H9 (cell line): Measurements from ENCODE around the gene EGFL6. TPM values are rescaled to one million over a fixed set of nuclear protein-coding genes. Genes with fewer than 3 reads are reported as not detected.
A peak's percentile ranks its signal among the peaks of the same experiment; 100 is the strongest.

Source experiments
- DNase-seq: peaks from one replicate; pipeline ENCODE4 v3.0.0-alpha.2; 2017
- H2AFZ ChIP-seq: one replicate; pipeline ENCODE4 v1.6.1; 2013; ENCODE audit warnings: mild to moderate bottlenecking, low read length, control low read depth, moderate library complexity
- H2AK5ac ChIP-seq: 2 replicates; pipeline ENCODE4 v1.6.1; 2013; ENCODE audit warnings: low read length, control low read depth, mixed read lengths; ENCODE audit not compliant: insufficient read length
- H2BK120ac ChIP-seq: one replicate; pipeline ENCODE4 v1.6.1; 2013; ENCODE audit warnings: low read depth, mild to moderate bottlenecking, low read length, control low read depth, inconsistent platforms; ENCODE audit not compliant: poor library complexity, severe bottlenecking
- H2BK12ac ChIP-seq: 2 replicates; pipeline ENCODE4 v1.6.1; 2013; ENCODE audit warnings: low read length, control low read depth, mixed read lengths, low read depth; ENCODE audit not compliant: insufficient read length
- H2BK15ac ChIP-seq: 2 replicates; pipeline ENCODE4 v1.6.1; 2013; ENCODE audit warnings: low read depth, low read length, control low read depth
- H2BK20ac ChIP-seq: one replicate; pipeline ENCODE4 v1.6.1; 2013; ENCODE audit warnings: low read depth, mild to moderate bottlenecking, low read length, control low read depth, inconsistent platforms; ENCODE audit not compliant: poor library complexity, severe bottlenecking
- H2BK5ac ChIP-seq: 2 replicates; pipeline ENCODE4 v1.6.1; 2013; ENCODE audit warnings: low read length, control low read depth, mixed read lengths; ENCODE audit not compliant: insufficient read length
- H3K14ac ChIP-seq: 2 replicates; pipeline ENCODE4 v1.6.1; 2013; ENCODE audit warnings: low read length, control low read depth; ENCODE audit not compliant: insufficient read depth
- H3K18ac ChIP-seq: 2 replicates; pipeline ENCODE4 v1.6.1; 2013; ENCODE audit warnings: low read depth, mild to moderate bottlenecking, mixed read lengths, low read length, control low read depth; ENCODE audit not compliant: insufficient read length
- H3K23ac ChIP-seq: 2 replicates; pipeline ENCODE4 v1.6.1; 2013; ENCODE audit warnings: low read length, control low read depth, mixed read lengths, low read depth; ENCODE audit not compliant: insufficient read length
- H3K23me2 ChIP-seq: 2 replicates; pipeline ENCODE4 v1.6.1; 2013; ENCODE audit warnings: low read depth, mild to moderate bottlenecking, mixed read lengths, low read length, control low read depth; ENCODE audit not compliant: insufficient read length, poor library complexity, severe bottlenecking
- H3K27ac ChIP-seq: 2 replicates; pipeline ENCODE4 v1.5.1; 2013; ENCODE audit warnings: low read length, control low read depth, mixed read lengths, low read depth; ENCODE audit not compliant: insufficient read length
- H3K27me3 ChIP-seq: 2 replicates; pipeline ENCODE4 v1.6.1; 2013; ENCODE audit warnings: low read length, control low read depth, inconsistent platforms; ENCODE audit not compliant: insufficient read depth
- H3K4ac ChIP-seq: 2 replicates; pipeline ENCODE4 v1.6.1; 2013; ENCODE audit warnings: low read depth, mild to moderate bottlenecking, control low read depth, inconsistent platforms, low read length, moderate library complexity
- H3K4me1 ChIP-seq: 2 replicates; pipeline ENCODE4 v1.6.1; 2013; ENCODE audit warnings: low read length, control low read depth, inconsistent platforms; ENCODE audit not compliant: insufficient read depth
- H3K4me2 ChIP-seq: 2 replicates; pipeline ENCODE4 v1.6.1; 2013; ENCODE audit warnings: low read length, control low read depth, mixed read lengths; ENCODE audit not compliant: insufficient read length, insufficient read depth
- H3K56ac ChIP-seq: 2 replicates; pipeline ENCODE4 v1.6.1; 2013; ENCODE audit warnings: low read depth, mild to moderate bottlenecking, mixed read lengths, low read length, control low read depth; ENCODE audit not compliant: insufficient read length
- H3K79me1 ChIP-seq: 2 replicates; pipeline ENCODE4 v1.6.1; 2013; ENCODE audit warnings: low read depth, mild to moderate bottlenecking, moderate library complexity, low read length, control low read depth, inconsistent platforms; ENCODE audit not compliant: insufficient read depth, poor library complexity, severe bottlenecking
- H3K79me2 ChIP-seq: 2 replicates; pipeline ENCODE4 v1.6.1; 2013; ENCODE audit warnings: low read length, control low read depth, inconsistent platforms; ENCODE audit not compliant: insufficient read depth
- H3K9ac ChIP-seq: 2 replicates; pipeline ENCODE4 v1.6.1; 2013; ENCODE audit warnings: low read length, control low read depth, mixed read lengths; ENCODE audit not compliant: insufficient read length; ENCODE audit errors: extremely low read depth
- H3K9me3 ChIP-seq: one replicate; pipeline ENCODE4 v1.6.1; 2013; ENCODE audit warnings: low read depth, low read length, inconsistent platforms; ENCODE audit not compliant: control insufficient read depth
- H3T11ph ChIP-seq: one replicate; pipeline ENCODE4 v1.6.1; 2013; ENCODE audit warnings: mild to moderate bottlenecking, low read length, control low read depth, inconsistent platforms
- H4K20me1 ChIP-seq: one replicate; pipeline ENCODE4 v1.6.1; 2013; ENCODE audit not compliant: control insufficient read depth, insufficient read length, insufficient read depth
- H4K5ac ChIP-seq: 2 replicates; pipeline ENCODE4 v1.6.1; 2013; ENCODE audit warnings: low read depth, mild to moderate bottlenecking, mixed read lengths, low read length, control low read depth; ENCODE audit not compliant: insufficient read length
- H4K8ac ChIP-seq: replicated peaks from 2 replicates; pipeline ENCODE4 v1.6.1; 2013; ENCODE audit warnings: low read length, control low read depth, mixed read lengths, low read depth; ENCODE audit not compliant: insufficient read length
- H4K91ac ChIP-seq: 2 replicates; pipeline ENCODE4 v1.6.1; 2013; ENCODE audit warnings: low read depth, mild to moderate bottlenecking, moderate library complexity, mixed read lengths, low read length, control low read depth; ENCODE audit not compliant: insufficient read length
- H3K27ac Mint-ChIP-seq, 3 experiments: 2 replicates in 2 of 3; 3 replicates in 1 of 3; pipeline ENCODE4 v1.8.0; 2020 to 2021; ENCODE audit warnings: mixed read lengths in 3 of 3, mild to moderate bottlenecking in 1 of 3, moderate library complexity in 1 of 3
- H3K27me3 Mint-ChIP-seq: 2 replicates; pipeline ENCODE4 v1.8.0; 2021; ENCODE audit warnings: low read depth, mild to moderate bottlenecking, moderate library complexity, mixed read lengths
- H3K36me3 Mint-ChIP-seq, 3 experiments: 2 replicates in 2 of 3; 3 replicates in 1 of 3; pipeline ENCODE4 v1.8.0; 2020 to 2021; ENCODE audit warnings: low read depth in 3 of 3, mixed read lengths in 3 of 3; ENCODE audit not compliant: insufficient read depth in 1 of 3
- H3K4me1 Mint-ChIP-seq, 2 experiments: 2 replicates each; pipeline ENCODE4 v1.8.0; 2020; ENCODE audit warnings: mixed read lengths in 2 of 2
- H3K4me3 Mint-ChIP-seq, 2 experiments: 2 replicates in 1 of 2; 3 replicates in 1 of 2; pipeline ENCODE4 v1.8.0; 2020 to 2021; ENCODE audit warnings: mild to moderate bottlenecking in 2 of 2, mixed read lengths in 2 of 2, moderate library complexity in 1 of 2
- H3K9me3 Mint-ChIP-seq, 2 experiments: 2 replicates in 1 of 2; 3 replicates in 1 of 2; pipeline ENCODE4 v1.8.0; 2020; ENCODE audit warnings: mild to moderate bottlenecking in 2 of 2, mixed read lengths in 2 of 2, moderate library complexity in 1 of 2
- CTCF ChIP-seq: fragments of 200-600 bp; sonication (generic); conservative IDR thresholded peaks from 3 replicates; pipeline ENCODE4 v1.8.0; 2021; ENCODE audit warnings: antibody characterized with exemption, mild to moderate bottlenecking
- WGBS: extraction: QIAGEN DNeasy Blood & Tissue Kit; methylation state at CpG from one replicate; pipeline ENCODE4 v1.1.7; 2013; ENCODE audit warnings: missing lambda C conversion rate, low lambda C conversion rate, mixed read lengths; ENCODE audit not compliant: insufficient read length; ENCODE audit errors: extremely low coverage; 5-methylcytosine and 5-hydroxymethylcytosine counted together
- total RNA-seq: library from RNA; stranded (reverse); gene quantifications from 2 replicates; pipeline ENCODE4 v1.2.1, GENCODE V29; 2021

EGFL6 gene
- total RNA-seq, 1 experiment from 2014 or later = 0.94 TPM

- no peak overlapping the region for H2BK120ac ChIP-seq
- H3K4me3 Mint-ChIP-seq = no peak overlapping the region
- no peak overlapping the region for H2BK20ac ChIP-seq
- H3K9me3 ChIP-seq = peaks cover 15% of the 10 kb centered on the region
- no peaks in the 10 kb centered on the region for H4K20me1 ChIP-seq
- H3K79me1 ChIP-seq = no peaks in the 10 kb centered on the region
- peak overlapping the region in 2 of 3 experiments; percentile 47 to 59; a peak in 5 of 7 replicates for H3K27ac Mint-ChIP-seq
- H3K36me3 Mint-ChIP-seq = peaks cover 6 to 18% (median 16%) of the 10 kb centered on the region in 3 experiments
- peaks cover 4% of the 10 kb centered on the region for H3K27me3 Mint-ChIP-seq
- no peak overlapping the region for H3K4me2 ChIP-seq
- WGBS = no CpG with 5 or more reads among the region's 1 CpG
- peaks cover 65% of the 10 kb centered on the region in 2 experiments for H3K9me3 Mint-ChIP-seq
- no peak for DNase-seq
- H3T11ph ChIP-seq = no peak overlapping the region
- no peak overlapping the region for H3K23ac ChIP-seq
- no peak for TF ChIP-seq CTCF
- H3K27me3 ChIP-seq = no peaks in the 10 kb centered on the region
- H3K27ac ChIP-seq = peak overlapping the region; percentile 55
- no peak overlapping the region for H4K91ac ChIP-seq
- no peak overlapping the region for H4K5ac ChIP-seq
- no peak overlapping the region for H3K4ac ChIP-seq
- H4K8ac ChIP-seq = no peak overlapping the region
- H3K4me1 Mint-ChIP-seq = peaks cover 16 to 21% of the 10 kb centered on the region in 2 experiments
- H2BK15ac ChIP-seq = no peak overlapping the region
- no peak overlapping the region for H3K18ac ChIP-seq
- H3K23me2 ChIP-seq = no peaks in the 10 kb centered on the region
- H3K14ac ChIP-seq = no peak overlapping the region
- H2AK5ac ChIP-seq = no peak overlapping the region
- H3K9ac ChIP-seq = no peak overlapping the region
- H2BK12ac ChIP-seq = no peak overlapping the region
- no peak overlapping the region for H3K56ac ChIP-seq
- H3K4me1 ChIP-seq = peaks cover 8% of the 10 kb centered on the region; the same call in 1 of the 2 replicates
- H2BK5ac ChIP-seq = no peak overlapping the region
- no peak overlapping the region for H2AFZ ChIP-seq
- no peaks in the 10 kb centered on the region for H3K79me2 ChIP-seq
Measured at GRCh38 chrX:13620207-13620606, 50.8 kb downstream of the EGFL6 start.
